Measurements from ENCODE around the gene DYNLT2B.
A peak's percentile ranks its signal among the peaks of the same experiment; 100 is the strongest.
"Not testable (repeated sequence)": the region's sequence is repeated elsewhere in the genome, so short reads cannot be mapped to it uniquely, and the experiment has no call there.

DYNLT2B gene

GRCh38 chr3:196317687-196318467 is at the start of gene DYNLT2B:
Gene DYNLT2B, minus strand, starts transcription at chr3:196318240. Its CDS starts 88 bp downstream, at chr3:196318152.
- H3K27me3 ChIP-seq (ENCODE audit: control insufficient read depth in 1 of 2, insufficient read depth in 2 of 2, low read length in 2 of 2), result no peaks in the 10 kb centered on the region
- H3K27ac ChIP-seq (ENCODE audit: low read depth, low read length), result peak within 1 kb of the TSS; percentile 87
- peak within 1 kb of the TSS; percentile 38 for H3K9ac ChIP-seq (ENCODE audit: low read length)
- H3K36me3 ChIP-seq (ENCODE audit: insufficient read depth, low read length), result no peaks in the 10 kb centered on the region
- H3K4me3 ChIP-seq (ENCODE audit: low read depth in 1 of 2, low read length in 2 of 2), result peak within 1 kb of the TSS; percentile 70 to 73
- no peaks in the 10 kb centered on the region for H3K4me1 ChIP-seq (ENCODE audit: insufficient read depth, low read length)
- no peaks in the 10 kb centered on the region for H3K9me3 ChIP-seq (ENCODE audit: low read length)

DNA sequence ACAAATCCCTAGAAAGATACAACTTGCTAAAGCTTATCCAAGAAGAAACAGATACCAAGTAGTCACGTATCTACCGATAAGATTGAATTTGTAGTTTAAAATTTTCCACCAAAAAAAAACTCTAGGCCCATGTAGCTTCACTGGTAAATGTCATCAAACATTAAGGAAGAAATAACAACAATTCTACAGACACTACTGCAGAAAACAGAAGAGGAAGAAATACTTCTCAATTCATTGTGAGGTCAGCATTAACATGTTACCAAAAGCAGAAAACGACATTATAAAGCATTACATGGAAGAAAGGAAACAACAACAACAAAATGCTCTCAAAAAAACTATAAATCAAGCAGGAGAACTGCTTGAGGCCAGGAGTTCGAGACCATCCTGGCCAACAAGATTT is 47.7 kb upstream of the DYNLT2B start:
- no peaks in the 10 kb centered on the region for H3K4me1 ChIP-seq (ENCODE audit: insufficient read depth, low read length)
- no peak overlapping the region for H3K27ac ChIP-seq (ENCODE audit: low read depth, low read length)
- no peaks in the 10 kb centered on the region for H3K27me3 ChIP-seq (ENCODE audit: control insufficient read depth in 1 of 2, insufficient read depth in 2 of 2, low read length in 2 of 2)
- peaks cover 41% of the 10 kb centered on the region for H3K36me3 ChIP-seq (ENCODE audit: insufficient read depth, low read length)
- H3K4me3 ChIP-seq (ENCODE audit: low read depth in 1 of 2, low read length in 2 of 2), result no peak overlapping the region
- no peak overlapping the region for H3K9ac ChIP-seq (ENCODE audit: low read length)
- no peaks in the 10 kb centered on the region for H3K9me3 ChIP-seq (ENCODE audit: low read length)

DNA sequence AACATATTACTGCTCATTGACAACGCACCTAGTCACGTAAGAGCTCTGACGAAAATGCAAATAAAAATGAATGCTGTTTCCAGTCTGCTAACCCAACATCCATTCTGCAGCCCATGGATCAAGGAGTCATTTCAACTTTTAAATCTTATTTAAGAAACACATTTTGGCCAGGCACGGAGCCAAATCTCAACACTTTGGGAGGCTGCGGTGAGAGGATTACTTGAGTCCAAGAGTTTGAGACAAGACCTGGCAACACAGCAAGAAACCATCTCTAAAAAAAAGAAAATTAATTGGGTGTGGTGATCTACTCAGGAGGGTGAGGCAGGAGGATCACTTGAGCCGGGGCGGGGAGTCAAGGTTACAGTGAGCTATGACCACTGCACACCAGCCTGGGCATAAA is 42.5 kb upstream of the DYNLT2B start:
- H3K9me3 ChIP-seq (ENCODE audit: low read length), result no peaks in the 10 kb centered on the region

DNA sequence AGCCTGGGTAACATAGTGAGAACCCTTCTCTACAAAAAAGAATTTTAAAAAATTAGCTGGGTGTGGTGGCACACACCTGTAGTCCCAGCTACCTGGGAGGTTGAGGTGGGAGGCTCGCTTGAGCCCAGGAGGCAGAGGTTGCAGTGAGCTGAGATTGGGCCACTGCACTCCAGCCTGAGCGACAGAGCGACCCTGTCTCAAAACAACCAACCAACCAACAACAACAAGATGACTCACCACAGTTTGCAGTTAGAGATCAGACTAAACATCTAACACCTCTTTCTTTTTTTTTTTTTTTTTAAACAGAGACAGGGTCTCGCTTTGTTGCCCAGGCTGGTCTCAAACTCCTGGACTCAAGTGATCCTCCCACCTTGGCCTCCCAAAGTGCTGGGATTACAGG is 40.5 kb upstream of the DYNLT2B start:
- not testable (repeated sequence) for H3K27me3 ChIP-seq (ENCODE audit: control insufficient read depth in 1 of 2, insufficient read depth in 2 of 2, low read length in 2 of 2); H3K27ac ChIP-seq (ENCODE audit: low read depth, low read length); H3K9ac ChIP-seq (ENCODE audit: low read length); H3K4me1 ChIP-seq (ENCODE audit: insufficient read depth, low read length); H3K4me3 ChIP-seq (ENCODE audit: low read depth in 1 of 2, low read length in 2 of 2); H3K9me3 ChIP-seq (ENCODE audit: low read length)
- peaks cover 61% of the 10 kb centered on the region for H3K36me3 ChIP-seq (ENCODE audit: insufficient read depth, low read length)

More for the DNA sequence above, 42.5 kb upstream of the DYNLT2B start:
- Histone ChIP-seq H3K4me3 (ENCODE audit: low read depth in 1 of 2, low read length in 2 of 2) (no peak overlapping the region), H3K9ac (ENCODE audit: low read length) (no peak overlapping the region), H3K4me1 (ENCODE audit: insufficient read depth, low read length) (no peaks in the 10 kb centered on the region), H3K27ac (ENCODE audit: low read depth, low read length) (no peak overlapping the region), H3K27me3 (ENCODE audit: control insufficient read depth in 1 of 2, insufficient read depth in 2 of 2, low read length in 2 of 2) (no peaks in the 10 kb centered on the region), H3K36me3 (ENCODE audit: insufficient read depth, low read length) (peaks cover 55% of the 10 kb centered on the region)

- no peak overlapping the region for H3K4me3 ChIP-seq (ENCODE audit: low read depth in 1 of 2, low read length in 2 of 2)
- no peaks in the 10 kb centered on the region for H3K9me3 ChIP-seq (ENCODE audit: low read length)
- H3K9ac ChIP-seq (ENCODE audit: low read length), result no peak overlapping the region
- no peaks in the 10 kb centered on the region for H3K4me1 ChIP-seq (ENCODE audit: insufficient read depth, low read length)
- H3K27ac ChIP-seq (ENCODE audit: low read depth, low read length), result no peak overlapping the region
- peaks cover 63% of the 10 kb centered on the region for H3K36me3 ChIP-seq (ENCODE audit: insufficient read depth, low read length)
- no peaks in the 10 kb centered on the region for H3K27me3 ChIP-seq (ENCODE audit: control insufficient read depth in 1 of 2, insufficient read depth in 2 of 2, low read length in 2 of 2)
These were observed 39.9 kb upstream of the DYNLT2B start for GRCh38 chr3:196357905-196358304.

GRCh38 chr3:196356556-196356955 is 38.5 kb upstream of the DYNLT2B start:
- H3K4me1 ChIP-seq (ENCODE audit: insufficient read depth, low read length), result no peaks in the 10 kb centered on the region
- peaks cover 53% of the 10 kb centered on the region for H3K36me3 ChIP-seq (ENCODE audit: insufficient read depth, low read length)
- H3K27ac ChIP-seq (ENCODE audit: low read depth, low read length), result no peak overlapping the region
- no peak overlapping the region for H3K4me3 ChIP-seq (ENCODE audit: low read depth in 1 of 2, low read length in 2 of 2)
- no peak overlapping the region for H3K9ac ChIP-seq (ENCODE audit: low read length)
- no peaks in the 10 kb centered on the region for H3K27me3 ChIP-seq (ENCODE audit: control insufficient read depth in 1 of 2, insufficient read depth in 2 of 2, low read length in 2 of 2)
- H3K9me3 ChIP-seq (ENCODE audit: low read length), result no peaks in the 10 kb centered on the region

DNA sequence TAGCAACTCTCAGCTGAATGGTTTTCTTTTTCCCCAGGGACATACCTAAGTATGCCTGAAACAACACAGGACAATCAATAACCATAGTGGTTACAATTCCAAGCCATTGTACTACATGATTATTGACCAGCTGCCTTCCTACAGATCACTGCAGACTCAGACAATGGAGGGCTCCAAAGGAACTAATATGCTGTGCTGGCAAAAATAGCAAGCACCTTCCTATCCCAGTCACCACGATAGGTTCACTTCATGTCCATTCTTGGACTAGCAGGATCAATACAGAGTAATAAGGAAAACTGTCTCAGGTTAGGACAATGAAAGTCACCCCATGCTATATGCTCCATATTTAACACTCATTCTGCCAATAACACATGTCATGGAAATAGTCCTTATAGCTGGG is 37.6 kb upstream of the DYNLT2B start:
- Histone ChIP-seq H3K4me3 (ENCODE audit: low read depth in 1 of 2, low read length in 2 of 2) (no peak overlapping the region), H3K4me1 (ENCODE audit: insufficient read depth, low read length) (no peaks in the 10 kb centered on the region), H3K9me3 (ENCODE audit: low read length) (no peaks in the 10 kb centered on the region), H3K36me3 (ENCODE audit: insufficient read depth, low read length) (peaks cover 44% of the 10 kb centered on the region), H3K27me3 (ENCODE audit: control insufficient read depth in 1 of 2, insufficient read depth in 2 of 2, low read length in 2 of 2) (no peaks in the 10 kb centered on the region), H3K27ac (ENCODE audit: low read depth, low read length) (no peak overlapping the region), H3K9ac (ENCODE audit: low read length) (no peak overlapping the region)

GRCh38 chr3:196354132-196354531 is 36.1 kb upstream of the DYNLT2B start:
- Histone ChIP-seq H3K27me3 (ENCODE audit: control insufficient read depth in 1 of 2, insufficient read depth in 2 of 2, low read length in 2 of 2) (no peaks in the 10 kb centered on the region), H3K4me3 (ENCODE audit: low read depth in 1 of 2, low read length in 2 of 2) (no peak overlapping the region), H3K9ac (ENCODE audit: low read length) (no peak overlapping the region), H3K36me3 (ENCODE audit: insufficient read depth, low read length) (peaks cover 35% of the 10 kb centered on the region), H3K27ac (ENCODE audit: low read depth, low read length) (no peak overlapping the region), H3K4me1 (ENCODE audit: insufficient read depth, low read length) (no peaks in the 10 kb centered on the region), H3K9me3 (ENCODE audit: low read length) (no peaks in the 10 kb centered on the region)

DNA sequence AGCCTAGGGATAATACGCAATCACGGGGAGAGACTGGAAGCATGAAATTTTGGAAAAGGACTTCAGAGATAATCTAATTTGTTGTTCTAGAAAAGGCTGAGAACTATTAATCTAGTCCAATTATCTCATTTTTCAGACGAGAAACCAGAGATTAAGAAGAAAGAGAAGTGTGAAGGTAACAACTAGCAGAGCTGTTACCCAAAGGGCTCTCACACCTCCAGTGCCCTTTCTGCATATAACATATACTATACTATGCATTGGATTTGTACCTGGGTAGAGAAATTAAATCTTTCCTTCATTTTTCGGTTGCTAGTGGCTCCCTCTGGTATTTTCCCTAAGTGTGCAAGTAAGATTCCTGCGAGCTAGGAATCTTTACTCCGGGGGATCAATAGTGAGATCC is 33.5 kb upstream of the DYNLT2B start:
- Histone ChIP-seq H3K4me1 (ENCODE audit: insufficient read depth, low read length) (no peaks in the 10 kb centered on the region), H3K36me3 (ENCODE audit: insufficient read depth, low read length) (peaks cover 25% of the 10 kb centered on the region), H3K9me3 (ENCODE audit: low read length) (no peaks in the 10 kb centered on the region)

DNA sequence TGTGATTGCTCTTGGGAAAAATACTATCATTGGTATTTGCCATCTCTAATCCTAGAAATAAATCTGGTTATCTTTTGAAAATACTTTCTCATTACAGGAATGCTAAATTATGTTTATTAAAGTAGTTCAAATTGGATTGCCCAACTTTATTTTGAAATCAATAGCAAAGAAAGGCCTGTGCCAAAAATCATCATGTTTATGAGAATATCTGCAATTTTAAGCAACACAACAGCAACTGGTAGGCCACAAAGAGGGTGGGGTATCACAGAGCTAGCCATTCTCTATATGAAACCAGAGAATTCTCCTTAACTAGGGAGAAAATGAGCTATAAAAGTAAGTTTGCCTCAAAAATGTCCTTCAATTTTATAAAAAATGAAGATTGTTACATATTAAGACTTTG is 32.0 kb upstream of the DYNLT2B start:
- Histone ChIP-seq H3K9ac (ENCODE audit: low read length) (no peak overlapping the region), H3K27ac (ENCODE audit: low read depth, low read length) (no peak overlapping the region), H3K27me3 (ENCODE audit: control insufficient read depth in 1 of 2, insufficient read depth in 2 of 2, low read length in 2 of 2) (no peaks in the 10 kb centered on the region), H3K36me3 (ENCODE audit: insufficient read depth, low read length) (peaks cover 10% of the 10 kb centered on the region), H3K9me3 (ENCODE audit: low read length) (no peaks in the 10 kb centered on the region), H3K4me1 (ENCODE audit: insufficient read depth, low read length) (no peaks in the 10 kb centered on the region), H3K4me3 (ENCODE audit: low read depth in 1 of 2, low read length in 2 of 2) (no peak overlapping the region)

More for the DNA sequence above, 33.5 kb upstream of the DYNLT2B start:
- Histone ChIP-seq H3K4me3 (ENCODE audit: low read depth in 1 of 2, low read length in 2 of 2) (no peak overlapping the region), H3K27ac (ENCODE audit: low read depth, low read length) (no peak overlapping the region), H3K9ac (ENCODE audit: low read length) (no peak overlapping the region), H3K27me3 (ENCODE audit: control insufficient read depth in 1 of 2, insufficient read depth in 2 of 2, low read length in 2 of 2) (no peaks in the 10 kb centered on the region)

DNA sequence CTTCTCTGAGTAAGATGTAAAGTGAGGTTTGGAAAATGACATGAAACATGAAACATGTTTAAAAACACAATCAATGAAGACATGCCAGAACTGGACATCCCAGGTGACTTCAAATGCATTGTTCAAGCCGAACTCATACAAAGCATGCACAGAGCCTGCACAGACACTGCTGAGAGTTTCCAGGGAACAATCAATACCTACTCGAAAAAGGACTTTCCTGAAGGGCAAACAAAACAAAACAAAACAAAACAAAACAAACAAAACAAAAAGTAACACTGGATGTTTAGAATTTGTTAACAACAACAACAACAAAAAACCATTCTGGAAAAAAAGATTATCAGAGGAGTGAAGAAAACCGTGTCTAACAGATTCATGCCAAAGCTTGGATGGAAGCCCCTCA is 30.7 kb upstream of the DYNLT2B start:
- Histone ChIP-seq H3K27me3 (ENCODE audit: control insufficient read depth in 1 of 2, insufficient read depth in 2 of 2, low read length in 2 of 2) (no peaks in the 10 kb centered on the region), H3K4me1 (ENCODE audit: insufficient read depth, low read length) (no peaks in the 10 kb centered on the region), H3K36me3 (ENCODE audit: insufficient read depth, low read length) (peaks cover 10% of the 10 kb centered on the region), H3K4me3 (ENCODE audit: low read depth in 1 of 2, low read length in 2 of 2) (no peak overlapping the region), H3K9me3 (ENCODE audit: low read length) (no peaks in the 10 kb centered on the region), H3K27ac (ENCODE audit: low read depth, low read length) (no peak overlapping the region), H3K9ac (ENCODE audit: low read length) (no peak overlapping the region)

DNA sequence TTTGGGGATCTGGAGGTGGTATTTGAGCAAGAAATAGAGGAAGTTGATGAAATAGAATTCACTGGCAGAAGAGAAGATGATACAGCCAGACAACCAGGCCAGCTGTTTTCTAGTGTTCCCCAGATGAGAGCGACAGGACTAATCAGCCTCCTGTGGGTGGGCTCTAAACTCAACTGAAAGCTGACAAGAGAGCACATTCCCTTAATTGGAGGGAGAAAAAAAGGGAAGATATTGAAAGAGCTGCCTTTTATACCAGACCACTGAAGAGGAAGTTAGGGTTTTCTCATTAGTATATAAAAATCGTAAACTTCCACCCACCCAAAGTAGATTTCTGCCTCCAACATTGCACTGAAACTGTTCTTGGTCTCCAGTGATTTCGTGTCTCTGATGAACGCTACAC is 26.6 kb upstream of the DYNLT2B start:
- Histone ChIP-seq H3K9me3 (ENCODE audit: low read length) (no peaks in the 10 kb centered on the region), H3K27me3 (ENCODE audit: control insufficient read depth in 1 of 2, insufficient read depth in 2 of 2, low read length in 2 of 2) (no peaks in the 10 kb centered on the region), H3K4me3 (ENCODE audit: low read depth in 1 of 2, low read length in 2 of 2) (no peak overlapping the region), H3K27ac (ENCODE audit: low read depth, low read length) (no peak overlapping the region), H3K9ac (ENCODE audit: low read length) (no peak overlapping the region), H3K4me1 (ENCODE audit: insufficient read depth, low read length) (no peaks in the 10 kb centered on the region), H3K36me3 (ENCODE audit: insufficient read depth, low read length) (peaks cover 6% of the 10 kb centered on the region)

Data from muscle layer of colon (tissue), 2 donors.